HG02763 (cell line): ENCODE data around the gene PROSER2.

ENCODE experiments used
- ATAC-seq: cut with Tn5 transposase; IDR thresholded peaks from one replicate; pipeline ENCODE4 v1.9.1; 2021; ENCODE audit warnings: mild to moderate bottlenecking, moderate library complexity; ENCODE audit not compliant: unreplicated experiment

PROSER2 gene, protein sequence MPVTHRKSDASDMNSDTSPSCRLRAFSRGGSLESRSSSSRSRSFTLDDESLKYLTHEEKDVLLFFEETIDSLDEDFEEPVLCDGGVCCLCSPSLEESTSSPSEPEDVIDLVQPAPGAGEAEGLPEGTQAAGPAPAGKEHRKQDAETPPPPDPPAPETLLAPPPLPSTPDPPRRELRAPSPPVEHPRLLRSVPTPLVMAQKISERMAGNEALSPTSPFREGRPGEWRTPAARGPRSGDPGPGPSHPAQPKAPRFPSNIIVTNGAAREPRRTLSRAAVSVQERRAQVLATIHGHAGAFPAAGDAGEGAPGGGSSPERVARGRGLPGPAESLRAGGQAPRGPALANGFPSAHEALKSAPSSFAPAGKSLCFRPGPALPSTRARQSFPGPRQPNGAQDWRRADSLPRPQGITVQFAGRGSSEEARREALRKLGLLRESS

GRCh38 chr10:11823122-11823988 lies at the start of gene PROSER2:
Gene PROSER2, plus strand, starts transcription at chr10:11823356. Its CDS starts 28,722 bp downstream, at chr10:11852078.
- ATAC-seq: no peak

GRCh38 chr10:11773761-11774441 lies 49.3 kb upstream of the PROSER2 start:
- ATAC-seq: no peak

GRCh38 chr10:11775412-11775811 lies 47.7 kb upstream of the PROSER2 start:
- no peak for ATAC-seq

DNA sequence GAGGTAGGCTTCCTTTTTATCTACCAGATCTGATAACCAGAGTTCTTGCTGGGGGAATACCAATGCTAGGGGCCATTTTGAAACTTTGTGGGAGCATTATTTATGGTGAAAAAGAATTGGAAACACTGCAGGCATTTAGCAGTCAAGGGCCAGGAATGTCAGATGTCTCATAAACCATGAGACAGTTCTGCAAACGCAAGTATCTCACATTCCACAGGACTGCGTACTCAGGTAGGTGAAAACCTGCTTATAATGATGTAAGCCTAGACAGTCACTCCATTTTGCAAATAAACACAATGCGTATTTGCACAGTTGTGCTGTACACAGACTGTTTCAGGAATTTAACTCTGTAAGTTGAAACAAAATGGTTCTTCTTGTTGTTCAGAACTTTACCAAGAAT lies 47.1 kb upstream of the PROSER2 start:
- no peak for ATAC-seq

- no peak for ATAC-seq
Observed at GRCh38 chr10:11781114-11781513, 42.0 kb upstream of the PROSER2 start.

GRCh38 chr10:11782793-11783557 lies 40.2 kb upstream of the PROSER2 start:
- ATAC-seq: peak; percentile 63

DNA sequence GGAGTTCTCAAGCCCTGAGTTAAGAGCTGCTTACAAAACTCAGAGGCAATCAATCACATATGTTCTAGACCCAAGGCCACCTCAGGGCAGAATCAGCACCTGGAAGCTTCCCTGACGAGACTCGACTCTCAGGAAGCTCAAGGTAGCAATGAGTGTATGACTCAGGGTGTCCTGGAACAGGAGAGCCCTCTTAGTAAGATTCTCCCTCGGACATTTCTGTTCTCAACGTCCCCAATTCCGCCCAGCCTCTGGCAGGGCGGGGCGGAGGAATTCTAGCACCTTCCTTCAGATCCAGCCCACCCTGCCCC lies 39.6 kb upstream of the PROSER2 start:
- ATAC-seq: no peak

GRCh38 chr10:11787374-11787773 lies 35.8 kb upstream of the PROSER2 start:
- ATAC-seq: no peak

DNA sequence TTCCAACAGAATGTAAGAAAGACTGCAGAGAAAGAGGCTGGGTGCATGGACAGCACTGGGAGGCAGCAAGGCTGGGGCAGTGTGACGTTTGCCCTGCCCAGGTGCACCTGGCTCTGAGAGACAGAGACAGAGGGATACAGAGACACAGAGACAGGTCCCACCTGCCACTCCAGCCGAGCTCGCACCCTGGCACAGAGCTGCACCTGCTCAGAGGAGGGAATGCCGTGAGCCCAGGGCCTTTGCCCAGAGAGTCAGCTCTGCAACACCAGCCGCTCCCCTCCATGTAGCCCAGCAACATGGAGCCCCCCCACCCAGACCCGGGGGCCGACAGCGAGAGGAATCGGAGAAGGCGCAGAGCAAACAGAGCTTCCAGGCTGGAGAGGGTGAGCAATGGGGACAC lies 35.3 kb upstream of the PROSER2 start:
- no peak for ATAC-seq

DNA sequence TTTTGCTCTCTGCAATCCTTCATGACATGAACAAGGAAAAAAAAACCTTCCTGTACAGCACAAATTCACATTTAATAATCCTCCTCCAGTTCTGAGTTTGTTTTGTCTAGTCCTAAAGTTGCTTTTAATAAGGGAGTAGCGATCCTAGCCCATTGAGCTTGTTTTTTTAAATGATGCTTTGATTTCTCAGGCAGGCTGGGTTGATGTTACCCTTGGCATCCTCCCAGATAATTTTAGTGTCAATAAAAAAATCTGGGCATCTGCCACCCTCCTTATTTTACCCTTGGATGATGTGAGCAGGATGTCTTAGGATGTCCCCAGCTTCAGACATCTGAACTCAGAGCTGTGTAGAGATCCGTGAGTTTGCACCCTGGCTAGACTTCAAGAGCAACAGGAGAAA lies 33.9 kb upstream of the PROSER2 start:
- ATAC-seq: no peak

DNA sequence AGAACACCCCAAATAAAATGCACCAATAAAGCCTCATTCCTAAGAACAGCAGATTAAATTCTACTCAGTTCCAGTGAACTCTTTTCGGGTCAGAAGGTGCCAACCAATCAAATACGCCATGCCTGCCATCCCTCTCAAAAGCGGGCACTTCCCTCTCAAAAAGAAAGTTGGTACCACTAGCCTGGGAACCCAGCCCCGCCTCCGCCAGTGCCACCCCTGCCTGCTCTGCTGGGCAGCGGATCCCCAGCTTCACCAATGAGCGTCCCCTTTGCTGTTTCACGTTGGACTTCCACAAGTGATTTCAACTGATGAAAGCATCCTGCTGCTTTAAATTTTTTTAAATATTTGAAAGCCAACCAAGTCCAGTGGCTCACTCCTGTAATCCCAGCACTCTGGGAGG lies 33.2 kb upstream of the PROSER2 start:
- no peak for ATAC-seq

- no peak for ATAC-seq
Observed at GRCh38 chr10:11793762-11794479, 29.2 kb upstream of the PROSER2 start.

GRCh38 chr10:11794566-11794965 lies 28.6 kb upstream of the PROSER2 start:
- no peak for ATAC-seq

DNA sequence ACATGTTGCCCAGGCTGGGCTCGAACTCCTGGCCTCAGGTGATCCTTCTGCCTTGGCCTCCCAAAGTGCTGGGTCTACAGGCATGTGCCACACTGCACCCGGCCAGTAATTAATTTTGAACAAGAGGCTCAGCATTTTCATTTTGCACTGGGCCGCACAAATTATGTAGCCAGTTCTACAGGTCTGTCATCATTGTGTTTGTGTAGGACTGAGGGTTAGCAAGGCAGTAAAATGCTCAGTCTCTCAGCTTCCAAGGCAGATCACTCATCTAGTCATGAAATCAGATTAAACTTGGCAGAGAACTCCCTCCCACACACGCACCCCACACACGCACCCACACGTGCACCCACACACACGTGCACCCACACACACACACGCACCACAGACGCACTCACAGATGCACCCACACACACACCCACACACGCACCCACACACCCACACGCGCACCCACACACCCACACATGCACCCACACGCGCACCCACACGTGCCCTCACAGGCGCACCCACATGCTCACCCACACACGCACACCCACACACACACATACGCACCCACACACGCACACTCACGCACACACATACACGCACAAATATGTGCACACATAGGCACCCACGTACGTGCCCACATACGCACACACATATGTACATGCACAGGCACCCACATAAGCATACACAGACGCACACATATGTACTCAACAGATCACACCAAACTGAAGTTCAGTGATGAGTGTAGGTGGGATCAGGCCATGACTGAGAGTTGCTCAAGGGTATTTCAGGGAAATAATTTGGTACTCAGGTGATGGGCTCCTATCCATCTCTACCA lies 27.8 kb upstream of the PROSER2 start:
- no peak for ATAC-seq

GRCh38 chr10:11796474-11796873 lies 26.7 kb upstream of the PROSER2 start:
- ATAC-seq: no peak

GRCh38 chr10:11797281-11797680 lies 25.9 kb upstream of the PROSER2 start:
- ATAC-seq: no peak

DNA sequence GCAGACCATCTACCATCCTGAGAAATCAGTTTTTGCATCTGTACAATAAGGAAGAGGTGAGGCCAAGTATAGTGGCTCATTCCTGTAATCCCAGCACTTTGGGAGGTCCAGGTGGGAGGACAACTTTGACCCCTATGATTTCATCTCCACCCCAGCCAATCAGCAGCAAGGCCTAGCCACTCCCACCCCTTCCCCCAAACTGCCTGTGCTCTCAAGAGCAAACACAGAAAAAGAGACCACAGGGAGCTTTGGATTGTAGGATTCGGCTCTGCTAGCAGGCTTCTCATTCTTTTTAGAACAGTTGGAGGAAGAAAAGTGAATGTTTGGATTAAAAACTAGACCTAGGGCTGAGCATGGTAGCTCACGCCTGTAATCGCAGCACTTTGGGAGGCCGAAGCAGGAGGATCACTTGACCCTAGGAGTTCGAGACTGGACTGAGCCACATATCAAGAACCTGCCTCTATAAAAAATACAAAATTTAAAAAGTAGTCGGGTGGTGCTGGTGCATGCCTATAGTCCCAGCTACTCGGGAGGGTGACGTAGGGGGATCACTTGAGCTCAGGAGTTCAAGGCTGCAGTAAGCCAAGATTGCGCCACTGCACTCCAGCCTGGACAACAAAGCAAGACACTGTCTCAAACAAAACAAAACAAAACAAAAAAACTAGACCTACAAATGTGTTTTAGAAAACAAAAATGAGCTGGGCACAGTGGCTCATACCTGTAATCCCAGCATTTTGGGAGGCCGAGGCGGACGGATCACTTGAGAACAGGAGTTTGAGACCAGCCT lies 25.1 kb upstream of the PROSER2 start:
- no peak for ATAC-seq
